ENCODE data around the gene GMPR2.
"Not testable (repeated sequence)": the region's sequence is repeated elsewhere in the genome, so short reads cannot be mapped to it uniquely, and the experiment has no call there.

Gene GMPR2

DNA sequence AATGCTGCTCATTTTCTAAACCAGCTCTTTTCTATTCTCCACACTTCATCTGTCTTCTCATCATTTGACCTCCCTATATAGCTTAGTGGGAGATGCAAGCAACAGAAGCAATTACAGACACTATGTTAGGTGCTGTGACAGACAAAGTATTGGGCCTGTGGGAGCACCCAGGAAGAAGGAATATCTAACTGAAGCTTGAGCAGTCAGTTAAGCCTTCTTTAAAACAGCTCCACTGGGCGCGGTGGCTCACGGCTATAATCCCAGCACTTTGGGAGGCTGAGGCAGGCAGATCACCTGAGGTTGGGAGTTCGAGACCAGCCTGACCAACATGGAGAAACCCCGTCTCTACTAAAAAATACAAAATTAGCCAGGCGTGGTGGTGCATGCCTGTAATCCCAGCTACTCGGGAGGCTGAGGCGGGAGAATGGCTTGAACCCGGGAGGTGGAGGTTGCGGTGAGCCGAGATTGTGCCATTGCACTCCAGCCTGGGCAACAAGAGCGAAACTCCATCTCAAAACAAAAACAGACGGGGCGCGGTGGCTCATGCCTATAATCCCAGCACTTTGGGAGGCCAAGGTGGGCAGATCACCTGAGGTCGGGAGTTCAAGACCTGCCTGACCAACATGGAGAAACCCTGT is 29.4 kb upstream of the GMPR2 start:
- DNase-seq, result not testable (repeated sequence)

DNA sequence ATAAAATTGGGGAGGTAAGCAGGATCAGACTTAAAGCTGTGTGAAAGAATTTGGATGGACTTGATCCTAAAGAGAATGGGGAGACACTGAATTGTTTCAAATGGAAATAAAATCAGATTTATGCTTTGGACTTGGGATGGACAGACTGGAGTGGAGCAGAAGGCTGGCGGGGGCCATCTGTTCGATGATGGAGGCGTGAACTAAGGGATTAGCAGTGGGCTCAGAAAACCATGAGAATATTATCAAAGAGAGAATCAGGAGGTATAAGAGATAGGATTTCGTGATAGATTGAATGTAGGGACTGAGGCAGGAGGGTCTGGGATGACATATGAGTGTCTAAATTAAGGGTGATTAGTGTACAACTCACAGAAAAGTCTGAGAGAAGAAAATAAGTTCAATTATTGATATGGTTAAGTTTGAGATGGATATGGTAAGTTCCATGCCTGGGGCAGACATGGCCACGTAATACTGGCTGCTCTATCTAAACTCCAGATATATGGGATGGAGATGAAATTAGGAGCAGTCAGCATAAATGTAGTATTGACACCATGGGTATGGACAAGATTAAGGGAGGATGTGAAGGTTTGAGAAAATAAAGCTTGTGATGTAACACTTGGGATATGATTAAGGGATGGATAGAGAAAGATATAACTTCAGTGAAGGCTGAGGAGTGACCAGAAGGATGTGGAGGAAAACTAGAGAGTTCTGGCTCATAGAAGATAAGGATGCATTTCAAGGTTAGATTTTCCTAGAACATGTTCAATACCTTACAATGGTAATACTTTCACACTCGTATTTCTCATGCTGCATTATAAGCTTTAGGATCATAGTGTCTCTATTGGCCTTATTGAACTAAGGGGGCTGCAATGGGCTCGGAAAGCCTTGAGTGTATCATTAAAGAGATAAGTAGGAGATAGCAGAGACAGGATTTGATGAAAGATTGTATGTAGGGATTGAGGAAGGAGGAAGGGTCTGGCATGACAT is 28.3 kb upstream of the GMPR2 start:
- no peak for DNase-seq

DNA sequence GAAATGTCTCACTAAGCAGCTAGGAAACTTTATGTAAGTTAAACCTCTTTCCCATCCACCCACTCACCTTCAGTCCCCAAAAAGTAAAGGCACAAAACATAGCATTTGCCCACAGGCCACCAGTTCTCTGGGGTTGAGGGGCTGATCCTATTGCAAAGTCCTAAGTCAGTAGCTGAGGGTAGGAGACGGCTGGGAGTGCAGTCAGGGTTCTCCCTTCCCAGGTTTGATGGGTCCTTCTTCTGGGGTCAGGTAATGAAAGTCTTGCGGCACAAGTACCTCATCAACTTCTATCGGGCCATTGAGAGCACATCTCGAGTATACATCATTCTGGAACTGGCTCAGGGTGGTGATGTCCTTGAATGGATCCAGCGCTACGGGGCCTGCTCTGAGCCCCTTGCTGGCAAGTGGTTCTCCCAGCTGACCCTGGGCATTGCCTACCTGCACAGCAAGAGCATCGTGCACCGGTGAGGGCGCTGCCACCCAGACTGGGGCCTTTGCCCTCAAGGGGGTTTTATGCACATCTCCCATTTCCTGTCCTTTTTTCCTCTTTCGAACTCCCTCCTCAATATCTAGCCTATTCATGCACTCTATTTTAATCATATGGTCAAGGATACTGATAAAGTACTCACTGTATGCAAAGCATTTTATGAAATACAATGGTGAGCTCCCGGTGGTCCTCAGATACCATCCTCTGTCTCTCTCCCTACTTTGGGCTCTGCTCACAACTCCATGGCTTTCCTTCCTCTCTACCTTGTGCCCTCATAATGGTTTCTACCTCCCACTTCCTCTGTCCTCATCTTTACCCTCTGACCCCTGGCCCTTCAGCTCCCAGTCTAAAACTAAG is 26.2 kb upstream of the GMPR2 start:
- no peak for DNase-seq

DNA sequence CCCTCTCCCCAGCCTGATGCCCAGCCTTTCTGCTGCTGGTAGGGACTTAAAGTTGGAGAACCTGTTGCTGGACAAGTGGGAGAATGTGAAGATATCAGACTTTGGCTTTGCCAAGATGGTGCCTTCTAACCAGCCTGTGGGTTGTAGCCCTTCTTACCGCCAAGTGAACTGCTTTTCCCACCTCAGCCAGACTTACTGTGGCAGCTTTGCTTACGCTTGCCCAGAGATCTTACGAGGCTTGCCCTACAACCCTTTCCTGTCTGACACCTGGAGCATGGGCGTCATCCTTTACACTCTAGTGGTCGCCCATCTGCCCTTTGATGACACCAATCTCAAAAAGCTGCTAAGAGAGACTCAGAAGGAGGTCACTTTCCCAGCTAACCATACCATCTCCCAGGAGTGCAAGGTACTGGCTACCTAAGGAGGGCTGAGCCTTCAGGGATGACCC is 25.6 kb upstream of the GMPR2 start:
- DNase-seq, result no peak

DNA sequence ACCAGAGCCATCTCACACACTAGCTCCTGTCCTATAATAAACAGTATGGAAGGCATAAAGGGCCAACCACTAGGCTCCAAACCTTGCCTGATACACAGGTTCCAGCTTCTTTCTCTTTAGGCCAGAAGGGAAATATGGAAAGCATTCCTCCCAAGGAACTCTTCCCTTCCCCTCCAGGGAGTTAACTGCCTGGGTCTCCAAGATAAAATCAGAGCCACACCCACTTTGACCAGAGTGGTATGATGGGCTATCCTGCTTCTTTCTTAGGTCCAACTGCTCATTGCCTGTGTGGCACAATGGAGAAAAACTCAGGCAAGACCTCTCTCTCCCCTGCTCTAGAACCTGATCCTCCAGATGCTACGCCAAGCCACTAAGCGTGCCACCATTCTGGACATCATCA is 25.1 kb upstream of the GMPR2 start:
- no peak for DNase-seq

DNA sequence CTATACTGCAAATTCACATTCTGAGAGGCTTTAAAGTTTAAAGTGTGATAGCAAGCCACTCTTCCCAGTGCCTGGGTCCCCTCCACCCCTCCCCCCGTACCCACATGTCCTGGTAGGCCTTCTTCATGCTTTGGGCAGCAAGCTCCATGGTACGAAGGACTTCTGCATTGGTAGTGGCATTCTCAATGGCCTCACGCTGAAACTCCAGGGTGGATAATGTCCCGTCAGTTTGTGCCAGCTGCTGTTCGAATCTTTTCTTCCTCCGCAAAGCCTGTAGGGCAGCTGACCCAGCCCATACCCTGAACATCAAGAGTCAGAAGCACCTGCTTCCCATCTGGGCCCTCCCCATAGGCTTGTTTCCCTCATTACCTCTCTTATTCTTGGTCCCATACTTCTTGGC is 21.4 kb upstream of the GMPR2 start:
- DNase-seq, result no peak

DNA sequence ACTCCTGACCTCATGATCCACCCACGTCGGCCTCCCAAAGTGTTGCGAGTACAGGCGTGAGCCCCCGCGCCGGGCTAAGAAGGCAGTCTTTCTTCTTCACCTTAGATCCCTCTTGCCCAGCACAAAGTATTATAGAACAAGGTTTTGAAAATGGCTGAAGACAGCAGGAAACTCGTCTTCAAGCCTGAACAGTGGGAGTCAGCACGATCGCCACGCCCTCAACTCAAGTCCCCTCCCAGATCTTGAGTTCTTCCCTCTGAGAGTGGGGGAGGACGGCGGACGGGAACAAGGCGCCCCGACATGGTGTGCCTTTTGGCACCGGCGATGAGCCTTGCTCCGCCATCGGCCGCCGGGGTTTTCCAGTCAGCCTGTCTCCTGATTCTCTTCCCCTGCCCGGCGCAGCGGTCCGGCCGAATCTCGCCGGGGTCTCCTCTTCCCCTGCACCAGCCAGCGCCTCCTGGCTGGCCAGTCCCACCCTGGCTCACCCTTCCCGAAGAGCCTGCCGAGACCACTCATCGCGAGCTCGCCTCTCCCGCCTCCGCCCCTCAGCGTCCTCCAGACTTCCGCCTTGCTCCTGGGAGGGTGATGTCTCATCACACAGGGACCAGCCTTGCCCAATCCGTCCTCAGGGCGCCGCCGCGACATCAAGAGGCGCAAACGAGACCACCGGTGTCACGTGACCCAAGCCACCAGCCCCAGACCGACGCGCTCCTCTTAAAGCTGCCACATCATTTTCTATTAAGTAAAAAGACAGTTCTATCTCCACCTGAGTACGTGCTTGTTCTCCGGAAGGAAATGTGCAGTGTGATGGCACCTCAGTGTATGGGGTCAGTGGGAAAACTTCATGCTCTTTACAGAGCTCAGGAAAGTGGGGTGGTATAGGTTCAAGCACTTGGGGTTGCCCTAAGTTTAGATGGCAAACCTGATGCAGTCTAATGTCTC is 19.5 kb upstream of the GMPR2 start, which contains the start of gene CHMP4A:
Gene CHMP4A (minus strand): TSS at position 565 of the 942 bp plus-strand sequence. CDS start 49 bp downstream, at position 516.
- peak; percentile 98 for DNase-seq

DNA sequence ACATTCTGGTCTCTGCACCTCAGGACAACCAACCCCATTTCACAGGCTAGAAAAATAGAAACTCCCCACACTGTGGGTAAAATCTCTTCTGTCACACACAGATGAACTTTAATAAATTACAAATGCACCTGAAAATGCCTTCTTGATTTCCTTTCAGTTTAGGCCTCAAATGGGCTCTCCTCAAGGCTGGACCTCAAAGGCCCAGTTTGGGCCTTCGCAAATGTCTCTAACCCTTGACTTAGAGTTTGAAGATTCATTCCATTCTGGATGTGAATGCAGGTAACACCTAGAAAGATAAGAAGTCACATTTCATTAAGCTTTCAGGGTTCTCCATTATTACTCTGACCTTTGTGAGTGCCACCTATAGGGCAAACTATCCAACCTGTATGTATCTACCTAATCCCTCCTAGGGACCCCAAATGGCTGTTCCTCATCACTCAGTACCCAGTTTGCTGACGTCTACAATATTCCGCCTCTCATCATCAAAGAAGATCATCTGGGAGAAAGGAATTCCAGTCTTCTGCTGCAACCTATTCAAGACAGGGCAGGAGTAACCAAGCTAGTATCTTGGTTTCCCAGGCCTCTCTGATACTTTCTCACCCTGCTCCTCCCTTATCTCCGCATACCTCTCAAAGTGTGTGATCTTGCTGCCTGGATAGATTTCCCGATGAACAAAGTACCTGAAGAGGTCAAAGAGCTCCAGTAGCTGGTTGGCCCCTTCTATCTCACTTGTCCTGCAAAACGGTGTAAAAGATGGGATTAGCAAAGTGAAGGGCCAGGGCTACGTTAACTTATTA is 18.7 kb upstream of the GMPR2 start:
- DNase-seq, result no peak

DNA sequence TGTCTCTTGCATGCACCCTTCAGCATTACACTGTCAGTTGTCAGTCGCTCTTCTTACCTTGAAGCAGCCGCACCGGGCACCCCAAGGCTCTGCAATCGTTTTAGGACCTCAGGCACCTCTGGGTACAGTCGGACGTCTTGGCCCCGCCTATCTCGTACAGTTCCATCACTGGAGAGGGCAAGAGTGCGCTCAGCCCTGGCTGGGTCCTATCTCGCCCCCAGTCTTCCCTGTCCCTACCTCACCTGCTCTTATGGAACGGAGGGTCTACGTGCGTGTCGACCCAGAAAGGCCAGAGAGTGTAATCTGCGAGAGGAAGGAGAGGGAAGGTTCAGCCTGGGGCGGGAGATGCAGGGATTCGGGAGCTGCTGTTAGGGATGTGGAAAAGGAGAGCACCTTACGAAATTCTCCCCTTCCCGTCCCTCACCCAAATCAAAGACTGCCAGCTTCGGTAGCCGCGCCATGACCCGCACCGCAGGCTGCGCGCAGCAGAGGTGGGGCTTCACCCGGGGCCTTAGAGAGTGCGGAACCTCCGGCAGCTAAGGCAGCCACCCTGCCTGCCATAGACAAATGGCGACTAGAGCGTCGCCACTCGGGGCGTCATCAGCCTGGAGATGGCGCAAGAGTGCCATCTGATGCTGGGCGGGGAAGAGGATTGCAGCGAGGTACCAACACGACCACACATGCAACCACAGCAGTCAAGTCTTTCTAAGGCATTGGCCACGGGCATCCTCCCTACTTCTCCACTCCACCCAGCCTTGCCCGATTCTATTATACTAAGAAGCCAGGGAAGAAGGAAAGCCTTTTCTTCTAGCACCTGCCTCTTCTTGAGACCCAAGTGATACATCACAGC is 17.0 kb upstream of the GMPR2 start, which contains the start of gene MDP1:
Gene MDP1 (minus strand): TSS at position 572 of the 850 bp plus-strand sequence. CDS start 111 bp downstream, at position 461.
- DNase-seq, result peak; percentile 92

DNA sequence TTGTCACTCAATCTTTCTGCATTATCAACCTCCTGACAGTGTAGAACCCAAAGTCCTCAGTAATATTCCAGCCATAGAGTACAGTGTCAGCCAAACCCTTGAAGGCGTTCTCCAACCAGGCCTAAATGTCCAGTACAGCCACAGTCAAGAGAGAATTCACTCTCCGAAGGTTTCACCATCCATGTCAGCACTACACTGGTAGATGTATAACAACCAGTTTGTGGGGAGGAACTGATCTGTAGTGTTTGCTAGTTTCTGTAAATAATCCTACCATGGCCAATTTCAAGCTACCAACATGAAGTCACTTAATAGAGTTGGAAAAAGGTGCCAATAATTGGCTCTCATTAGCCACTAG is 16.4 kb upstream of the GMPR2 start:
- no peak for DNase-seq

DNA sequence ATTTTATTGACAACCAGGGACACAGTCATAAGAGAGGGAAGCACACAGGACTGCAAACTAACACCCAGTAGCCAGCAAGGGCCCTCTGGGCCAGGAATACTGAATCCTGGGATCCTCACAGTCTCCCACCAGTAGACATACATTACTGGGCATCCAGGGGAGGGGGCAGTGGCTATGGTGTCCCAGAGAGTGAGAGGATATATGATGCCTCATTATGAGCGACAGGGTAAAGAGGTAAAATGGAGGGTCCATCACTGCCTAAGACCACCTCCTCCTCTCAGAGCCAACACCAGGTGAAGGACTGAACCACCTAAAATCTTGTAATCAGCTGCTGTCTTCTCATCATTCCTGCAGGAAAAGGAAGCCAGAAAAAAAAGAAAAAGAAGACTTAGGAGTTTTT is 15.9 kb upstream of the GMPR2 start:
- not testable (repeated sequence) for DNase-seq

DNA sequence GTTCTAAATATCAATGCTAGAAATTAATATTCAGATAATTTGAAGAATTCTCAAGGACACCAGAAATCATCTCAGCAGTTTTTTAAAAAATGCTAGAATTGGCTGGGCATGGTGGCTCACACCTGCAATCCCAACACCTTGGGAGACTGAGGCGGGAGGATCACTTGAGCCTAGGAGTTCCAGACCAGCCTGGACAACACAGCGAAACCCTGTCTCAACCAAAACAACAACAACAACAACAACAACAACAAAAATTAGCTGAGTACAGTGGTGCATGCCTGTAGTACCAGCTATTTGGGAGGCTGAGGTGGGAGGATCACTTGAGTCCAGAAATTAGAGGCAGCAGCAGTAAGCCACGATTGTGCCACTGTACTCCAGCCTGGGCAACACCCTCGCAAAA is 13.6 kb upstream of the GMPR2 start:
- no peak for DNase-seq

DNA sequence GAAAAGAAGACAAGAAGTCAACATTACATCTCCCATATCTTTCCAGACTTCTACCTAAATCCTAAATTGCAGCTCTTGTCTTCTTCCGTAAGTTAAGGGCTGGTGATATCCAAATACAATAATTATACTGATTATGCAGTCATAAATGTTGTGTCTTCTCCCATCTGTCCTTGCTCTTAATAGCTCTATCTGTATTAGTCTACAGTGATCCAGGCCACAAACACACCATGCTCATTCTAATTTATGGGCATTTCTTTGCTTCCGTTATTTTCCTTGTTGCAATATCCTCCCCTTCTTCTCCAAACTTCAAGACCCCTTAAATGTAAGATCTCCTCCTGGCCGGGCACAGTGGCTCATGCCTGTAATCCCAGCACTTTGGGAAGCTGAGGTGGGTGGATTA is 13.2 kb upstream of the GMPR2 start:
- DNase-seq, result no peak

DNA sequence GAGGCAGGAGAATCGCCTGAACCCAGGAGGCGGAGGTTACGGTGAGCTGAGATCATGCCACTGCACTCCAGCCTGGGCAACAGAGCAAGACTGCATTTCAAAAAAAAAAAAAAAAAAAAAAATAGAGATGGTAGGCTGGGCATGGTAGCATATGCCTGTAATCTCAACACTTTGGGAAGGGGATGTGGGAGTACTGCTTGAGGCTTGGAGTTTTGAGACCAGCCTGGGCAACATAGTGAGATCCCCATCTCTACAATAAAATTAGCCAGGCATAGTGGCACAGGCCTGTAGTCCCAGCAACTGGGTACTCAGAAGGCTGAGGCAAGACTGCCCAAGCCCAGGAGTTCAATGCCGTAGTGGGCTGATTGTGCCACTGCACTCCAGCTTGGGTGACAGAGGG is 9.7 kb upstream of the GMPR2 start:
- DNase-seq, result not testable (repeated sequence)

DNA sequence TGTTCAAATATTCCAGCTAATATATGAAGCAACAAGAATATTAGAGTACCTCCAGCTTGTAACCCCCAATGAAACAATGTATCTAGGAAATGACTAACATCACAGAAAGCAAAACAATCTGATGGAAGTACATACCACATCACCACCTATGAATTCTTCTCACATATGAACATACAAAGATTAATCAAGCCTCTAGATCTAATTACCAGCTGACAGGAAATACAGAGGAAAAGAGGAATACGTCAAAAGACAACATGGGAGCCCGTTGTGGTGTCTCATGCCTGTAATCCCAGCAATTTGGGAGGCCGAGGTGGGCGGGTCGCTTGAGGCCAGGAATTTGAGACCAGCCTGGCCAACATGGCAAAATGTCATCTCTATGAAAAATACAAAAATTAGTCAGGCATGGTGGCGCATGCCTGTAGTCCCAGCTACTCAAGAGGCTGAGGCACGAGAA is 8.1 kb upstream of the GMPR2 start:
- no peak for DNase-seq

DNA sequence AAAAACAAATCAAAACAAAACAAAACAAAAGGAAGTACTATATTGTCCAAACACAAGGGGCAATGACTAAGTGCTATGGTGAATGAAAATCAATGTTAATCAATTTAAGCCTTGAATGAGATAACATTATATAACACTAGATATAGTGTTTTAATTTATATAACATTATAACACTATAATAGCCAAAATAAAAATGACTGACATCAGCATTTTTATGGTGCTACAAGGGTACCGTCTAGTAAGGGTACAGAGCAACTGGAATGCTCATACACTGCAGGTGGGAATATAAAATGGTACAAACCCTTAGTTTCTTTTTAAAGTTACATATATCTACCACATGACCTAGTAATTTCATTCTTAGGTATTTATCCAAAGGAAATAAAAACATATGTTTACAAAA is 6.3 kb upstream of the GMPR2 start:
- no peak for DNase-seq

DNA sequence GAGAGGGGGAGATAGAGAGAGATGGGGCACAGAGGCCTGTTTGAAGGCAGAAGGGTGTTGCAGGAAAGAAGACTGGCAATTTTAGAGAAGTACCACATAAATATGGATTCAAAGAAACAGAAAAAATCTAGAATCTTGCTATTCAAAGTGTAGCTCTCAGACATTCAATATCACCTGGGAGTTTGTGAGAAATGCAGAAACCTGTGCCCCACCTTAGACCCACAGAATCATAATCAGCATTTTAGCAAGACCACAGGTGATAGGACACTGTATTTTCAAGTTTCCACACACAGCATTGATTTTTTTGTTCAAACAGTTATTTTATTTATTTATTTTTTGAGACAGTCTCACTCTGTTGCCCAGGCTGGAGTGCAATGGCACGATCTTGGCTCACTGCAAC is 3.8 kb upstream of the GMPR2 start:
- no peak for DNase-seq

DNA sequence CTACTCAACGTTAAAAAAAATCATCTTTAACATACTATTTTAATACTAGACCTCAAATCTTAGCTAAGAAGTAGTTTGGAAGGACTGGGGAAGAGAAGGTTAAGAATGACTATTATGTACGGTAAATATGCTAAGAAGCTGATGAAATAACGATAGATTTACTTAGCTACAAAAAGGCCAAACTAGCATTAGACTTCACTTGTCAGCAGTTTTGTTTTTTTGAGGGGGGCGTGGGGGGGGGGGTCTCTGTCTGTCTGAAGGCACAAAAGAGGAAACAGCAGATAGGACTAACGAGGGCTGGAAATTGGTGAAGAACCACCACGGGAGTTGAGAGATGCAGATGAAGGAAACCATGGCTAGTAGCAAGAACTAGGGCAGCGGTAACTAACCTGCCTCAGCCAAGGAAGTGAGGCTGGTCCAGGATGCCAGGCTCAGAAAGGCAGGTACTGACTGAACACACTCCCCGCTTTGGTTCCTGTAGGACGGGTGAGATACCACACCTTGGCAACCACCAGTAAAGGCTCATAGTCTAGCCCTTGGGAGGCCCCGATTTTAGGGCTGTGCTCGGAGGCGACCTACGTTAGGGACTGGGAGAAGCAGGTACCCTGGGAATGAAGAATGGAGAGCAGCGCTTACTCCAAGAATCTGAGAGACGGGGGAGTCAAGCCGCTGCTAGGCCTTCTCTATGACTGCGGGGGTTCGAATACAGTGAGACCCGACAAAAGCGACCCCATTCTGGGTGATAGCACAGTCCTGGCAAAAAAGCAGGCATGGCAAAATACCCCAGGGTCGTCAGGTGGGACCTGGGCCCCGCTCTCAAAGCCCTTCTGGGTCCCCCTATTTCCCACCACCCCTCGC is 1.2 kb upstream of the GMPR2 start:
- DNase-seq, result peak; percentile 43

DNA sequence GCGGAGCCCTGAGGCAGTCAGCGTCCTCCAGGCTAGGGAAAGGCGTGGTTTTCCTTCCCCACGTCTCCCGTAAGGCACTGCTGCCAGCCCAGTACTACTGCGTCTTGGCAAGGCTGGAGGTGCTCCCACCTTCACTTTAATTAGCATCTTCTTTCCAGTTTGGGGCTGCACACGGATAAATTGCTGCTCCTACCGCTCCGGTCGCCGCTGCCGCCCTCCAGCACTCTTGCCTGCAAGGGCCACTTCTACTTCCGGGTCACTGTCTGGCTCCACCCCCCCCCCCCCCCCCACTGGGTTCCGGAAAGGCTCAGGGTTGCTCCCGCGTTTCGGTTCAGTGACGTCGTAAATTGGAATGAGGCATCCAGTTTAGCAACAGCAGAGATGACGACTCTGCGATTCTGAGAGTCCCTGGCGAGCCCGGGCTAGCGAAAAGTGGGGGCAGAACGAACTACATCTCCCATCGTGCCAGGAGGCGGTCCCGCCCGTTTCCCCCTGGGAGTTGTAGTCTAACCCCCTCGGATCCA is 546 bp upstream of the GMPR2 start, which contains the start of gene NEDD8:
Gene NEDD8 (minus strand): TSS at position 247 of the 524 bp plus-strand sequence. CDS start 100 bp downstream, at position 147.
- DNase-seq, result peak; percentile 95

Data from activated CD4-positive, alpha-beta T cell treated with anti-CD3 and anti-CD28 coated beads, Interleukin-2, Interleukin-6, amounts not matched to agents 100 ng/mL and 50 ng/mL, durations not matched to agents 16 hours and 8 hours (primary cell).